Peyer's patch (tissue), 4 donors: ENCODE results near the gene NCF2.

ENCODE experiments used
- POLR2A ChIP-seq, 2 donors: fragments of 450-650 bp; IDR thresholded peaks; one replicate each; pipeline ENCODE4 v1.5.1; 2017; ENCODE audit warnings: antibody characterized with exemption in 2 of 2, mild to moderate bottlenecking in 2 of 2, moderate library complexity in 2 of 2
- TF ChIP-seq, protein P1 (sequence below), 6 experiments: fragments of 450-650 bp in 4 of 6; fragments of 200-600 bp in 2 of 6; sonication (generic) in 1 of 6; IDR thresholded peaks; one replicate each; pipeline ENCODE4 v1.5.1; 2017 to 2019; ENCODE audit warnings: antibody characterized with exemption in 6 of 6, mild to moderate bottlenecking in 3 of 6, moderate library complexity in 1 of 6

DNA sequence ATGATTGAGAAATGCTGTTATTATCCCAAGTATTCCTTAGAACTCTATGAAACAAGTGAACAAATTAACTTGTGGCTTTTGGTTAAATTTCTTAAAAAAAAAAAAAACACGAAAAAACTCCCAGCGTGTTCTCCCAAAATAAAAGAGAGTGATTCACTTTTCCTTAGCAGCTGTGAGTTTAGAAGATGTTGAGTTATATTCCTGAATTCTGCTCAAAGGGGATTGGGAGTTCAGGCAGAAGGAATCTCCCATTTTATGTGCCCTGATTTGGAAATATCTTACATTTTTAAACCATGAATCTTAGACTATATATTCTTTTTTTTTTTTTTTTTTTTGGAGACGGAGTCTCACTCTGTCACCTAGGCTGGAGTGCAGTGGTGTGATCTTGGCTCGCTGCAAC lies 83.7 kb downstream of the NCF2 start:
- TF ChIP-seq, protein P1, sequence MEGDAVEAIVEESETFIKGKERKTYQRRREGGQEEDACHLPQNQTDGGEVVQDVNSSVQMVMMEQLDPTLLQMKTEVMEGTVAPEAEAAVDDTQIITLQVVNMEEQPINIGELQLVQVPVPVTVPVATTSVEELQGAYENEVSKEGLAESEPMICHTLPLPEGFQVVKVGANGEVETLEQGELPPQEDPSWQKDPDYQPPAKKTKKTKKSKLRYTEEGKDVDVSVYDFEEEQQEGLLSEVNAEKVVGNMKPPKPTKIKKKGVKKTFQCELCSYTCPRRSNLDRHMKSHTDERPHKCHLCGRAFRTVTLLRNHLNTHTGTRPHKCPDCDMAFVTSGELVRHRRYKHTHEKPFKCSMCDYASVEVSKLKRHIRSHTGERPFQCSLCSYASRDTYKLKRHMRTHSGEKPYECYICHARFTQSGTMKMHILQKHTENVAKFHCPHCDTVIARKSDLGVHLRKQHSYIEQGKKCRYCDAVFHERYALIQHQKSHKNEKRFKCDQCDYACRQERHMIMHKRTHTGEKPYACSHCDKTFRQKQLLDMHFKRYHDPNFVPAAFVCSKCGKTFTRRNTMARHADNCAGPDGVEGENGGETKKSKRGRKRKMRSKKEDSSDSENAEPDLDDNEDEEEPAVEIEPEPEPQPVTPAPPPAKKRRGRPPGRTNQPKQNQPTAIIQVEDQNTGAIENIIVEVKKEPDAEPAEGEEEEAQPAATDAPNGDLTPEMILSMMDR (IDR thresholded peaks at IDR 0.05) = no peak
- no peak for TF ChIP-seq POLR2A (IDR thresholded peaks at IDR 0.05)
